ENCODE measurements around the gene FBXW11.

DNA sequence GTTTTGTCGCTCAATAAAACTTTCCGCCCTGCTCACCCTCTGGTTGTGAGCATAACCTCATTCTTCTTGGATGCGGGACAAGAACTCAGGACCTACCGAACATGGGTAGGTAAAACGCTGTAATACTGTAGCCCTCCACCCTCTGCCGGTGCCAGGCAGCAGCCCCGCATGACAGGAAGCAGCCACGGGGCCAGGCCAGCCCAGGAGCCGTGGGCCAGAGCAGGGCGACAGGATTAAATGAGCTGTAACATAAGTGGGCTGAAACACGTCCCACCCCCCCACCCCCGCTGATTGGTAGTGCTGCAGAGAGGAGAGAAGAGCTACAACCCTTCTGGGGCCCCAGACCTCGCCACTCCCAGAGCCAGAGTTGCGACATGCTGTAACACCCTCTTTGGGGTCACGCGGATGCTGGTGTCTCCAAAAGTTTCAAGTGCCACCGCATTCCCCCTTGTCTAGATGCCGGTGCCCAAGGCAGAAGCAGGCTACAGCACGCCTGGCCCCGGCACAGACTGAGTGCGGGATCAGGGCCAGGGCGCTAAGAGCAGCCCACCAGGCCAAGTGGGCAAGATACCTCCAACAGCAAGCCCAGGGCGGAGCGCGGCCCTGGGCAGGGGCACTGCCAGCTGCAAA, 81.8 kb downstream of the FBXW11 start:
- no peak for TF ChIP-seq POLR2A (IDR thresholded peaks at IDR 0.05; ENCODE audit: low read depth, low read length)
- no peak for TF ChIP-seq POLR2AphosphoS5 (IDR thresholded peaks at IDR 0.05; ENCODE audit: low read depth, low read length)
- no peak for TF ChIP-seq TAF1 (IDR thresholded peaks at IDR 0.05; ENCODE audit: borderline replicate concordance, low read depth, low read length)

Measured in GM12892 (cell line).